Measurements from ENCODE around the gene GLT8D1. TPM values are rescaled to one million over a fixed set of nuclear protein-coding genes. Genes with fewer than 3 reads are reported as not detected.

GLT8D1 gene
- total RNA-seq, 1 donor from 2014 or later = 29.2 TPM

DNA sequence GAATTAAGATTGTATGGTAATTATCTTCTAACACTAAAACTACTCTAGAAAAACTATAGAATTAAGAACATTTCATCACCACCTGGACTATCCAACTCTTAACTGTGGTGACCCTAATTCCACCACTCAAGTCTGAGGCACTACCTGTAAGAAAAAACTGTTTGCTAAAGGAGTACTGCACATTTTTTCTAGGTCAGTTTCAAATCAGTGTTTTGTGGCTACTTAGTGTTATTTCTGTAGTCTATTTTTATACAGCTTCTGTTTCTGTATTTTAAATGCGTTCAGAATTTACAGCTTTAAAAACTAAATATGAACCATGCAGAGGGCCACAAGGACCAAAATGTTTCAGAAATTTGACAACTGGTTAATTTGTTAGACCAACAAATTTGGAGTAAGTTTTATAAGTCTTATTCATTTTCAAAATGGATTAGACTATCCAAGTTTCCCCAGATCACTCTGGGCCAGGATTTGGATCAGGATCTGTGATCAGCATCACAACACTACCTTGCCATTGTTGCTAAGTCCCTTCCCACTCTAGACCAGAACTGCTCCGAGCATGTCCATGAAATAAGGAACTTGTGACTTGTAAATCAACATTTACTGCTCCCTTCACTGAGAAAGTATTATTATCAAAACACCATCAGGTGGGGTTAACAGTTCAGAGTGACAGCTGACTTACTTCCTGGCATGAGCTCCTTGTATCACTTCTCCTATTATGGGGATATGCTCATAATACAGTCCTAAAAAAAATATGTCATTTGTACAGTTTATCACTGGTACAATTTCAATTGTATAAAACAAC lies 8.6 kb downstream of the GLT8D1 start:
- Histone ChIP-seq H3K27me3 (ENCODE audit: low read depth) (no peaks in the 10 kb centered on the region), H3K9me3 (replicated peaks) (no peaks in the 10 kb centered on the region), H3K4me1 (peaks cover 1% of the 10 kb centered on the region), H3K4me3 (no peak overlapping the region), H3K27ac (replicated peaks) (no peak overlapping the region), H3K36me3 (peaks cover 79% of the 10 kb centered on the region)
- no peak for DNase-seq
- TF ChIP-seq, protein P1, sequence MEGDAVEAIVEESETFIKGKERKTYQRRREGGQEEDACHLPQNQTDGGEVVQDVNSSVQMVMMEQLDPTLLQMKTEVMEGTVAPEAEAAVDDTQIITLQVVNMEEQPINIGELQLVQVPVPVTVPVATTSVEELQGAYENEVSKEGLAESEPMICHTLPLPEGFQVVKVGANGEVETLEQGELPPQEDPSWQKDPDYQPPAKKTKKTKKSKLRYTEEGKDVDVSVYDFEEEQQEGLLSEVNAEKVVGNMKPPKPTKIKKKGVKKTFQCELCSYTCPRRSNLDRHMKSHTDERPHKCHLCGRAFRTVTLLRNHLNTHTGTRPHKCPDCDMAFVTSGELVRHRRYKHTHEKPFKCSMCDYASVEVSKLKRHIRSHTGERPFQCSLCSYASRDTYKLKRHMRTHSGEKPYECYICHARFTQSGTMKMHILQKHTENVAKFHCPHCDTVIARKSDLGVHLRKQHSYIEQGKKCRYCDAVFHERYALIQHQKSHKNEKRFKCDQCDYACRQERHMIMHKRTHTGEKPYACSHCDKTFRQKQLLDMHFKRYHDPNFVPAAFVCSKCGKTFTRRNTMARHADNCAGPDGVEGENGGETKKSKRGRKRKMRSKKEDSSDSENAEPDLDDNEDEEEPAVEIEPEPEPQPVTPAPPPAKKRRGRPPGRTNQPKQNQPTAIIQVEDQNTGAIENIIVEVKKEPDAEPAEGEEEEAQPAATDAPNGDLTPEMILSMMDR (IDR thresholded peaks at IDR 0.05; ENCODE audit: borderline replicate concordance) = no peak
- intact Hi-C loops (cut with micrococcal nuclease) = no loop called here

DNA sequence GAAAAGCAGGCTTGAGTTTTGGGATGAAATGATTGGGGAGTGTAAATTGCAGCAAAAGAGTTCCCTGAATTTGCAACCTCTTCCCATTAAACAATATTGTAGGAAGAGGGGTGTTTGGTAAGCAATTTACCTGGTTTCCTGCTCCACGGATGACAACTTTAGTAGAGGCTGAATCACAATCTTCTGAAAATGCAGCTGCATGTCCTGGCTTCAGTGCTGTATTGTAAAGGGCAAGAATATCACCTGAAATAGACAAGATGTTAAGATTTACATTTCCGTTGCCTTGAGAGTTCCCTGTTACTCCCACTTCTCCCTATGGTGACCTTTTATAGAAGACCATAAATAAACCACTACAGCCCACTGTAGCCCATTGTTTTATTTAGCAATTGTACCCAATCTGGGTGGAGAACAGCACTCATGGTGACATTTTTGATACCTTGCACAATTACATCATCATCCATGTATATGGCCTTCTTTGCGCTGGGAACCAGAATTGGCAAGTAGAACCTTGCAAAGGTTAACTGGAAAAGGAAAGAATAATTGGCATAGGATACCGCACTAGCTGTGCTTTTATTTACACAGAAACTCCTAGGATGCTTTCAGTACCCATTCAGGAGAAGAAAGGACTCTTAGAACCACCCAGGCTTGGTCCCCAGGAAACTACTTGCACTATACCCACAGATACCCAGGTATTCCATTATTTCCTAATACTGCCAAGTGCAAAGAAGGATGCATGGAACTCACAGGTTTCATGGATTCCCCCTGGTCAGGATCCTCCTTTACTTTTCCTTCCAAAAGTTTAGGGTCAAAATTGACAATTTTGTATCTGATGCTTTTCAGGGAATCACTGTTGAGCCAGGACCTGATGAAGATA lies 9.6 kb downstream of the GLT8D1 start:
- Histone ChIP-seq H3K27me3 (ENCODE audit: low read depth) (no peaks in the 10 kb centered on the region), H3K9me3 (replicated peaks) (no peaks in the 10 kb centered on the region), H3K36me3 (peaks cover 89% of the 10 kb centered on the region), H3K27ac (replicated peaks) (no peak overlapping the region), H3K4me3 (no peak overlapping the region), H3K4me1 (no peaks in the 10 kb centered on the region)
- TF ChIP-seq, protein P1 (IDR thresholded peaks at IDR 0.05; ENCODE audit: borderline replicate concordance) = no peak
- DNase-seq = no peak
- intact Hi-C loops (cut with micrococcal nuclease) = no loop called here

DNA sequence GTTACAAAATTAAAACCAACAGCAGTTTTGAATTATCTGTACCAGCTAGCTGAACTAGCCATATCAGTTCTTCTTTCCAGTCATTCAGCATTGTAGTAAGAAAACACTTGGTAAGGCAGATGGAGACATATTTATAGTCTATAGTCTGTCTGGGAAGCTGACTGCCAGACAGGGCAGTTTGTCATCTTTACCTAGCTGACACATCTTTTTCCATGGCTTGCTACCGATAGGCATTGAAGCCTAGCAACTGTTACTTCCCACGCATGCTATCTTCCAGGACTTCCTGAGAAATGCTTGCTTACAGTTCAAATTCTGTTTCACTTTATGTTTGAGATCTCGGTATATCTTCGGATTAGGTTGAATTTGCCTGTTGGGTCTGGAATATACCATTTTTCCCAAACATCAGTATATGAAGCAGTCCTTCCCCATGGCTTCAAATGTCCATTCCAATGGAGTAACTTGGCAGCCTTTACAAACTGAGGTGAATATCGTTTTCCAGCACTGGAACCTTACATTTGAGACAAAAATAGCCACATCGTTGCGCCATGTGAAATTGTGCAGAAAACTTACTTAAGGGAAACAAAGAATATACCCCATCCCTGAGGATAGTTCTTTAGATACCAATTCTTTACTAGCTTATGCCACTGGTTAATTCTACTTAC lies 10.9 kb downstream of the GLT8D1 start:
- no peaks in the 10 kb centered on the region for H3K9me3 ChIP-seq (replicated peaks)
- H3K27ac ChIP-seq (replicated peaks) = no peak overlapping the region
- no peak overlapping the region for H3K4me3 ChIP-seq
- TF ChIP-seq, protein P1 (IDR thresholded peaks at IDR 0.05; ENCODE audit: borderline replicate concordance) = no peak
- H3K4me1 ChIP-seq = no peaks in the 10 kb centered on the region
- intact Hi-C loops (cut with micrococcal nuclease) = no loop called here
- no peak for DNase-seq
- peaks cover 99% of the 10 kb centered on the region for H3K36me3 ChIP-seq
- H3K27me3 ChIP-seq (ENCODE audit: low read depth) = no peaks in the 10 kb centered on the region

DNA sequence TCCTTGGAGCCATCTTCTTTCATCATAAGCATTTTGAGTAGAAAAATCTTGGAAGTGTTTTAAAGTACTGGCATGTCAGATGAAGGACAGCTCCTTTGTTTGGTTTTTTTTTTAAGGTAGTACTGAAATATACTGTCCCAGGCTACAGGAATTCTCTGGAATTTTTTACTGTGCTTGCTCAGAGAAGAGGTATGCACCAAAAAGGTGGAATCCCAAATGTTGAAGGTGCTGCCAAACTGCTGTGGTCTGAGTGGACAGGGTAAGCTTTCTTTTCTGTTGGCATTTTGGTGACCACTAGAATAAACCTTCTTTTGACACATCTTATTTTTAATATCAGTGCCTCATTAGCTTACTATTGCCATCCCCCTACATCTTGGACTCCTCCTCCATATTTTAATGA lies 12.5 kb downstream of the GLT8D1 start:
- Histone ChIP-seq H3K27me3 (ENCODE audit: low read depth) (no peaks in the 10 kb centered on the region), H3K36me3 (peaks cover 99% of the 10 kb centered on the region), H3K9me3 (replicated peaks) (no peaks in the 10 kb centered on the region), H3K4me3 (no peak overlapping the region), H3K4me1 (no peaks in the 10 kb centered on the region), H3K27ac (replicated peaks) (no peak overlapping the region)
- TF ChIP-seq, protein P1 (IDR thresholded peaks at IDR 0.05; ENCODE audit: borderline replicate concordance) = no peak
- no peak for DNase-seq
- intact Hi-C loops (cut with micrococcal nuclease) = no loop called here

DNA sequence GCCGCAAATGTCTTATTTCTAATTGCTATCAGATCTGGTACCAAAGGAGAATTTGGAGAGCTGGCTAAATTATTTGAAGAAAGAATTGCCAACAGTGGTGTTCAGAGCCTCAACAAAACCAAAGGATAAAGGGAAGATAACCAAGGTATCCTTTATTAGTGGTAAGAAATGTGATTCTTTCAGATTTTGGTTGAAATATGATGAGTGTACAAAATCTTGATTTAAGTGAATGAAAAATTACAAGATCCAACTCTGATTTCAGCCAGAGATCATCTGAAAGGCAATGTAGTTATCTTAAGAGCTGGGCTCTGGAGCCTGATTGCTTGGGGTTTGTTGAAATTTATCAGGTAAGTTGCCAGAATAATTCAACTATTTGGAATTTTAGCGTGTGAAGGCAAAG lies 15.0 kb downstream of the GLT8D1 start:
- Histone ChIP-seq H3K4me3 (no peak overlapping the region), H3K36me3 (peaks cover 86% of the 10 kb centered on the region), H3K9me3 (replicated peaks) (no peaks in the 10 kb centered on the region), H3K4me1 (peaks cover 22% of the 10 kb centered on the region), H3K27me3 (ENCODE audit: low read depth) (no peaks in the 10 kb centered on the region), H3K27ac (replicated peaks) (no peak overlapping the region)
- TF ChIP-seq, protein P1 (IDR thresholded peaks at IDR 0.05; ENCODE audit: borderline replicate concordance) = no peak
- no peak for DNase-seq
- intact Hi-C loops (cut with micrococcal nuclease) = no loop called here
